GM18870 (cell line): ENCODE results near the gene ATP13A4.

Experiments
- ATAC-seq: cut with Tn5 transposase; IDR thresholded peaks from one replicate; pipeline ENCODE4 v1.9.1; 2021; ENCODE audit warnings: moderate library complexity; ENCODE audit not compliant: unreplicated experiment

Gene ATP13A4

GRCh38 chr3:193499801-193500485, 54.8 kb downstream of the ATP13A4 start:
- ATAC-seq, result no peak

- no peak for ATAC-seq
Measured at GRCh38 chr3:193499136-193499770, 55.4 kb downstream of the ATP13A4 start.

DNA sequence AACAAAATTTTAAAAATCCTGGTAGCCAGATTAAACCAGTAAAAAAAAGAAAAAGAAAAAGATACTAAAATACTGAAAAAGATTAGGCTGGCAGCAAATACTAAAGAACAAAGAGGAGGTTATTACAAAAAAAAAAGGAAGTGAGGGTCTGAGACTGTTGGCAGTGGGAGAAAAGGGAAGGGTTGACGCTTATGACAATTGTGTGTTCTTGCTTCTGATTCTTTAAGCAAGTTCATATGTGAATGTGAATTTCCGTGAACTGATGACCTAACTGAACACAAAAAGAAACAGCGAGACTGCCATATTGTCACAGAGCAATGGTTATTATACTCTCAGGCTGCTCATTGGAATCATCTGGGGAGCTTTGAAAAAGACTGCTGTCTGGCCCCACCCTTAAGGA, 56.5 kb downstream of the ATP13A4 start:
- ATAC-seq, result no peak

DNA sequence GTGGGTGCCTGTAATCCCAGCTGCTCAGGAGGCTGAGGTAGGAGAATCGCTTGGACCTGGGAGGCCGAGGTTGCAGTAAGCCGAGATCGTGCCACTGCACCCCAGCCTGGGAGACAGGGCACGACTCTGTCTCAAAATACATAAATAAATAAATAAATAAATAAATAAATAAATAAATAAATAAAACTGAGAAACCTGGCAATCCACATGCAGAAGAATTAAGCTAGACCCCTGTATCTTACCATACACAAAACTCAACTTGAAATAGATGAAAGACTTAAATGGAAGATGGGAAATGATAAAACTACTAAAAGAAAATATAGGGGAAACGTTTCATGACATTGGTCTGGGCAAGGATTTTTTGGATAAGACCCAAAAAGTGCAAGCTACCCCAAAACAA, 58.0 kb downstream of the ATP13A4 start:
- no peak for ATAC-seq

DNA sequence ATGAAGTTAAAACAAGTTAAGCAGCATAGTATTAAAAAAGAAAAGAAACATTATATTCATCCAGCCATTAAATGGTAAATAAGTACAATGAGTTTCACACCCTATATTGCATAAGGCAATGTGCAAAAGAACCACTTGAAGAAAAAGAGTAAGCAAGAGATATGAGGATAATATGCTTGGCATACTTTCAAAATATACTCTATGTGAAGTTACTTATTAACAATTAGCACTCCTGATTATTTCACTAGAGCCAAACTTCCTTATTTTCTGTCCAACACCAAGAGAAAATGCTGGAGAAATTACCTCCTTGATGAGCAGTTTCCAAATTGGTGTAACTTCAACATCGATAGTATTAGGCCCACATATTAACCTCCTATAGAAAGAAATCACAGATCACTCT, 63.7 kb downstream of the ATP13A4 start:
- ATAC-seq, result no peak

GRCh38 chr3:193490580-193490979, 64.1 kb downstream of the ATP13A4 start:
- no peak for ATAC-seq

DNA sequence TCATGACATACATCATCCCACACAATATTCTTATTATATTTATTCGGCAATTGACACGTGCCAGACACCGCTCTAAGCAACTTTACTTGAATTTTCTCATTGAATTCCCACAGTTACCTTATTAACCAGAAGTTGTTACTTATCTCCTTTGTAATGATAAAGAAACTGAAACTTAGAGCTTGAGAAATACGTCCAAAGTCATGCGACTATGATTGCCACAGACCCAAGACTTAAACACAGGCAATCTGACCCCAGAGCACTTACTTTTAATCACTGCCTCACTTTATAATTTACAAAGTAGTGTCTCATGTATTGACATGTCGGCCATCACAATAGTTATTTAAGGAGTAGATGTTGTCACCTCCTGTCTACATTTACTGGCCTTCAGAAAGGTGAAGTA, 64.7 kb downstream of the ATP13A4 start:
- no peak for ATAC-seq

DNA sequence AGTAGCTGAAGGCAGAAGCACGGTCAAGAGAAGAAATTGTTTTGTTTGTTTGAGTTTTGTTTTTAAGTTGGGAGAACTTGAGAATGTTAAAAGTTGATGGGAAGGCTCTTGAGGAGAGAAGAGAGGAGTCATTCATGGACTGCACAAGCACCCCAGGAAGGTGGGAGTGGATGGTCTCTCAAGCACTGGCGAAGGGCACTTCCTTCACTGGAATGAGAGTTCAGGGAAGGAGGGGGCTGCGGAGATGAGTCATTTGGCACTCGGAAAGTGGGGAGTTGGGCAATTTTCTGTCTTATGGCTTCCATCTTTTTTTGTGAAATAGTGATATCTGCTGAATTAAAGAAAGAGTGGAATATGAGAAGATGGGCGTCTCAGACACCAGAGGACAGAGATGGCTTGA, 66.0 kb downstream of the ATP13A4 start:
- ATAC-seq, result no peak

DNA sequence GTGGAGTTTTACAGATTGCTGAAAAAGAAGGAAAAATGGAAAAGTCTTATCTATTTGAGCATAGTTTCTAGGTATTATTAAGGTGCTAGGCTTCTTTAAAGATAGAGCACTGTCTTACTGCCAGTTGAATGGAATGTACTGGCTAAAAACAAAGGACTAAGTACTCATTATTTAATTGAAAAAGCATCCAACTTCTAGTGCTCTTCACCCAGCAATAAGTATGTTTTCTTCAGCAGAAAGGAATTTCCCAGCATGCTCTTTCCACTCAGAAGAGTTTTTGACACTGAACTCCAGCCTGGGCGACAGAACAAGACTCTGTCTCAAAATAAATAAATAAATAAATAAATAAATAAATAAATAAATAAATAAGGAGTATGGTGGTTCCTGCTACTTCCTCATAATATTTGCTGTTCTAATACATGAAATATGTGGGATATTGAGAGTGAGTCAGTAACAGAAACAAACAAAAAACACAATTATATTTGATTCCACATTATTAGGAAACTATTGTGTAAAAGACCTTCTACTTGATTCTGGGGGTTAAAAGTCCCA, 70.6 kb downstream of the ATP13A4 start:
- no peak for ATAC-seq

GRCh38 chr3:193481436-193481835, 73.3 kb downstream of the ATP13A4 start:
- ATAC-seq, result no peak

DNA sequence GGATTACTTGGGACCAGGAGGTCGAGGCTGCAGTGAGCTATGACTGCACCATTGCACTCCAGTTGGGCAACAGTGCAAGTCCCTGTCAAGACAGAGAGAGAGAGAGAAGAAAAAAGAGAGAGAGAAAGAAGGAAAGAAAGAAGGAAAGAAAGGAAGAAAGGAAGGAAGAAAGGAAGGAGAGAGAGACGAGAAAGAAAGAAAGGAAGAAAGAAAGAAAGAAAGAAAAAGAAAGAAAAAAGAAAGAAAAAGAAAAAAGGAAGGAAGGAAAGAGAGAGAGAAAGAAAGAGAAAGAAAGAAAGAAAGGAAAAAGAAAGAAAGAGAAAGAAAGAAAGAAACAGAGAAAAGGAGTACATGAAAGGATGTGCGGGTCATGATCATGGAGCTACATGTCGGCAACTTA, 80.2 kb downstream of the ATP13A4 start:
- ATAC-seq, result no peak

GRCh38 chr3:193470710-193471109, 84.0 kb downstream of the ATP13A4 start:
- no peak for ATAC-seq

DNA sequence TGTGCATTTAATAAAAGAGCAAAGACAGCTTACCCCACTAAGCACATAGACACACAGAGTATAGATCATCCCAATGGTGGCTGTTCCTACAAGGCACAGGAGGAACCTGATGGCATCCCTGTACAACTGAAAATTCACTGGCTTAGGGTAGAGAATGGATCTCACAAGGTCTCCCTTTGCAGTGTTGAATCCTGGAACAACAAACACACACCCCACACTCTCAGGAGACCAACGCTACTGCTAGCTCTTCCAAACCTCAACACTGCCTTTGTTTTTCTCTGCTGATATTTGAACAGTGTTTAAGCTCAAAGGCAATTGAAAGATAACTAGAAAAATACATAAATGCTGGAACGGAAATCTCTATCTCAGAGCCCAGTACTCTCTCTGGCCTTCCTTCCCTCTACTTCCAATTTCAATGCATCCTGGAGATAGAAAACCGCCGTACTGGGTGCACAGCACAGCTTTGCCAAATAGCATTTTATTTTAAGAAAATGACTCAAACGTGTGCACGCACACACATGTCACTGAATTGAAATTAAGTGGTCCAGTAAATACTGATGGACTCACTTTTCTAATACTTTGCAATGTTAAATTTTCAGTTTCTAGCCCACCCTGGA, 88.6 kb downstream of the ATP13A4 start:
- ATAC-seq, result no peak

DNA sequence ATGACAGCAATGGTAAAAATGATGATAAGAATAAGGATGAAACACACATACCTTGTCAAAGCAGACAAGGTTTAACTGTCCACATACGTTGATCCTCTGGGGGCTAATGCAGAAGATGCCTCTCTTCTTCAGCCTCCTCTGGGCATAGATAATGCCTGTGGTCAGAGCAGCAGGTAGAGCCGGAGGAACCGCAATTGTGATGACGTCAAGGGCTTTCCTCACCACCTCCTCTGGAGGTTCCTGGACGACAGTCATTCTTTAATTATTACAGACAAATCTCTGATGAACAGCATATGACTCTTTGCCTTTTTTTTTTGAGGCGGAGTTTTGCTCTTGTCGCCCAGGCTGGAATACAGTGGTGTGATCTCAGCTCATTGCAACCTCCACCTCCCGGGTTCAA, 89.8 kb downstream of the ATP13A4 start:
- no peak for ATAC-seq

DNA sequence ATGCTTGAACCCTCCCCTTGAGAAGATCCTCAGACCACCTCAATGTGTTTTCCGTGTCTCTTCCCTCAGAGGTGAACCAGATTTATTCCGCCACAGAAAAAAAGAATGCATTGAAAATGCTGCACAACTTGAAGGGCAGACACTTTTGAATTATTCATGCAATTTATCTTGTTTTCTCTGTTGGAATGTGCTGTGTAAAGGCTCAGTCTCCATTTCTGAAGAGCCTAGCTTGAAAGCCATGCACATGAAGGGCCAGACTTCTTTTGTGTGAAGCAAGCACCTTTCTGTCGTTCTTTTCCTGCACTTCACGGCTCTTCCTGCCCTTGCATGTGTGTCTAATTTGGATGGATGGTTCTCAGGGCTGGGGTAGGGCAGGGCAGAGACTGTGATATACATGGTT, 97.2 kb downstream of the ATP13A4 start:
- no peak for ATAC-seq

DNA sequence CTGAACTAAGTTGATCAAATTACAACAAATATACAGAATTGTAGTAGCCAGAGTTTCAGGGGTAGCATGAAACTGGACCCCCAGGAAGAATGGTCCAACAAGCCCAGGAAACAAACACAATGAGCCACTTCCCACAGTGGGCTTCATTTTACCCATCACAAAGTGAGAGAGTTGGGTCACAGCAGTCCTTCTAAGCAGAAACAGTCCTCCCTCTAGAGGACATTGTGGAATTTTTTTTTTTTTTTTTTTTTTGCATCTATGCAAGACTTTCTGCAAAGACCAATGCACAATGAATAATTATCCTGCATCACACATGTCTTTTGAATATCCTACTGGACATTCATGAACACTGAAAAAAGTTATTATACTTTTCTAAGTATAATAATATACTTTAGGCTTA, 102.4 kb downstream of the ATP13A4 start:
- no peak for ATAC-seq

DNA sequence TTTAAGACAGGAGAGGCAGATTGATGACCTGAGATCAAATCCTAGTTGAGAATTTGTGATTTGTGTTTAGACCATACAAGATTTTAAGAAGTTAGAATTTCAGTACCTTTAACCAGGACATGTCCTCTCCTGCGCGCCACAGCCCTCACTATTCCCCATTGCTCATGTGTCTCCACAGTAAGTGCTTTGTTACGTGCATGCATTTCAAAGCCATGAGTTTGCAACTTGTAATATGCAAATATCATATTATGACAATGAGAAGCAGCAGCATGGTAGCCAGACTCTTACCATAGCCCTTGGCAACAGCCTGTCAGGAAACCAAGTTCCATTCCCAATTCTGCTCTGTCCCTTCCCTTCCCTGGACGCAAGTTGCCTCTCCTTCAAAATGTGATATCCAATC, 102.8 kb downstream of the ATP13A4 start:
- no peak for ATAC-seq

GRCh38 chr3:193446965-193447602, 107.6 kb downstream of the ATP13A4 start:
- ATAC-seq, result no peak

DNA sequence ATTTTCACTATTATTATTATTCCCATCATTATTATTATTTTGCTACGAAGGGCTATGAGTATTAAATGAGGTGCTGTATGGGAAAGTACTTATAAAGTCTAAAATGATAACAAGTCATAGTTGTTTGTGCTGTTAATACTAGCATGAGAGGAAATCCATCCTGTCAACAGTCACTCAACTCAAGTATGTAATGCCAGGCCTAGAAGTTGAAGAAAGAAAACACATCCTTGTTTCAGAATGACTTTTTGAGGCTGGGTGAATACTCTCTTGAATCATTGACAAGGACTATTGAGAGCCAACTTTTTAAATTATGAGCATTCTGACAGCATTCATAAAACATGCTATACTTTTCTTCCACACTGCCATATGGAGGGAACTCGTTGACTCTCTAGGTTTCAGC, 115.3 kb downstream of the ATP13A4 start:
- ATAC-seq, result no peak

DNA sequence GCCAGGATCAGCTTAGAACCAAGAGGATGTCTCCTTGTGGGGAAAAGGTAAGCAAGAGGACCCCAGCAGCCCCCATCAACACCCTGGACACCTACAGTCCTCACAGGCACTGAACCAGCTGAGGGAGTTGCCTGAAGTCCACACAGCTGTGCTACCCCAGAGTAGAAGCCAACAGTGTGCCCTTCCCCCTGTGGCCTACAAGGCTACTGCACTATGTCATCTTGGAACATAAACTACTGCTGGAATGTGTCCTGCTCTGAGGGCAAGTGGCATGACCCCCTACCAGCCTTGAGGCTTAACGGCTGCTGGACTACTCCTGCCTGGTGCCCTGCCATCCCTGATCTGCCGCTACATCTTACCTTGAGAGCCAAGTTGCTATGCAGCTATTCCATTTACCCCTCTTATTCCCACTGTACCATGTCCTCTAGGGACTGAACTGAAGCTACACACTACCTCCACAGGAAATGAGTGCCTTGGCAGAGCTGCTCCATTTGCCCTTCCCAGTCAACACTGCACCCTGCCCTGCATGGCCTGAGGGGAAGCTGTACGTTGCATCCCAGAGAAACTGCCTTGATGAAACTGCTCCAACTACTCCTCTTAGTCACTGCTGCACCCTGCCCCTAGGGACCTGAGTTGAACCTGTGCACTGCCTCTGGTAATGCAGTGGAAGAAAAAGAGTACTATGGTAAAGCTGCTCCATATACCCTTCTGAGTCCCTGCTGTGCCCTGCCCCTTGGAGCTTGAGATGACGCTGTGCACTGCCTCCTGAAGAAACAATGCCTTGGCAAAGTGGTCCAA, 135.9 kb downstream of the ATP13A4 start:
- ATAC-seq, result no peak

DNA sequence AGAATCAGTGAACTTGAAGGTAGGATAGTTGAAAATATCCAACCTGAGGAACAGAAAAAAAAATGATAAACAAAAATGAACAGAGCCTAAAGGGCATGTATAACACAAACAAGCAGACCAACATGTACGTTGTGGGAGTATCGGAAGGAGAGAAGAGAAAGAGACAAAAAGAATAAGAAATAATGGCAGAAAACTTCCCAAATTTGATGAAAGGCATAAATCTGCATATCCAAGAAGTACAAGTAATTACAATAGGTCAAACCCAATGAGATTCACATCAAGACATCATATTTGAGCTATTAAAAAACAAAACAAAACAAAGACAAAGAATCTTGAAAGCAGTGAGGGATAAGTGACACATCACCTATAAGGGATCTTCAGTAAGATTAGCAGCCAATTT, 138.1 kb downstream of the ATP13A4 start:
- no peak for ATAC-seq
